ENCODE data around the gene JUP. TPM values are rescaled to one million over a fixed set of nuclear protein-coding genes. Genes with fewer than 3 reads are reported as not detected.

The JUP gene
- total RNA-seq, 1 experiment from 2014 or later = 132 TPM

DNA sequence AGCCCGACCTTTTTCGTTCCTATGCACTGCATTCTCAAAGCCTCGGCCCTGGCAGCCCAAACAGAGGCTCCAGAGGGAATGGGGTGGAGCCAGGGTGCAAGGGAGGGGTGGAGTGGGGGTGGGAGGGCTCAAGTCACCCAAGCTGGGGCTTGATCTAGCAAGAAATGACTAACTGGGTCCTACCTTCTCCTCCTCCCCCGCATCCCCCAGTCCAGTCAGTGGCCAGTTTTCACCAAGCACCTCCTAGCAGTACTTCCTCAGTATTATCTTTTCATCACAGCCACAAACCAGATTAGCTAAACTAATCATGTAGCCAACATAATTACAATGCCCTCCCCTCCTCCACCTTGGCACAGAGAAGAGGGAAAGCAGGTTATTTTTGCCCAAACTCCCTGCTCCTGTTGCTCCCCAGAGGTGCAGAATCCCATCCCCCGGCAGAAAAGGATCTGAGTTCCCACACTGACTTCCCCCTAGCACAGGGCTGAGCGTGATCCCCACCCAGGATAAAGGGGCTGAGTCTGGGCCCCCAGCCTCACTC, 2.2 kb downstream of the JUP start:
- DNase-seq (peak; percentile 66), ATAC-seq (no peak)
- H3K4me2 ChIP-seq (ENCODE audit: low read length) = peak overlapping the region; percentile 94
- ChIA-PET CTCF (no interaction called here), POLR2A (ENCODE audit: unreplicated experiment) (no interaction called here)
- H3K9me3 ChIP-seq (ENCODE audit: low read length) = no peaks in the 10 kb centered on the region
- H4K20me1 ChIP-seq (ENCODE audit: low read length) = peaks cover 41% of the 10 kb centered on the region
- H3K9ac ChIP-seq (ENCODE audit: low read length) = peak overlapping the region; percentile 90
- H3F3A ChIP-seq (ENCODE audit: low read length, unreplicated experiment) = no peaks in the 10 kb centered on the region
- TF ChIP-seq EZH2phosphoT487 (IDR thresholded peaks at IDR 0.05; ENCODE audit: borderline replicate concordance, low read length) (no peak), CTCF (conservative IDR thresholded peaks at IDR 0.05; ENCODE audit: low read depth, low read length) (no peak), EZH2 (IDR thresholded peaks at IDR 0.05; ENCODE audit: low read length, unreplicated experiment) (no peak)
- intact Hi-C loops (cut with micrococcal nuclease) = no loop called here
- H3K4me3 ChIP-seq (ENCODE audit: low read length) = peak overlapping the region; percentile 88
- H3K27me3 ChIP-seq (ENCODE audit: low read length) = no peaks in the 10 kb centered on the region
- H3K9me2 ChIP-seq (replicated peaks; ENCODE audit: low read length) = no peaks in the 10 kb centered on the region
- H3K4me1 ChIP-seq (ENCODE audit: insufficient read depth, low read length) = peaks cover 22% of the 10 kb centered on the region
- no peaks in the 10 kb centered on the region; the same call in 1 of the 2 replicates for H3K36me3 ChIP-seq (ENCODE audit: low read depth, low read length)
- peak overlapping the region; percentile 88 for H3K27ac ChIP-seq (ENCODE audit: low read length)
- H3K79me2 ChIP-seq (ENCODE audit: low read length) = peaks cover 61% of the 10 kb centered on the region
- no peak overlapping the region for H2AFZ ChIP-seq (ENCODE audit: low read length)
- no TSS peak for BruUV-seq (replicated peaks)

DNA sequence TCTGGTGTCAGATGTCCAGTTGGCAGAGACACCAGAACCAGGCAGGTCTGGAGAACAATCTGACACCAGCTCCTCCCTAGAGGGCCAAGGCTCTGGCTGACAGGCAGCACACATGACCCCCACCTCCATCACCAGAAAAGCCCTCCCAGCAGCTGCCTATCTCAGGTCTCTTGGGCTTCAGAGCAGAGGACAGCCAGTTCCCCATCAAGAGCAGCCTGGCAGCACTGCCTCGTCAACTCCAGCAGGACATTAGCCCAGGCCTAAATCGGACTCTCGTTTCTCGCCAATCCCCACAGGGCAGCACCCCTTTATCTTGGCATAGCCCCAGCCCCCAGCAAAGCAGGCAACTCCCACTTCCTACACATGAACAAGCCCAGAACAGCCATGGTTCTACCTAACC, 4.4 kb downstream of the JUP start:
- Histone ChIP-seq H3F3A (ENCODE audit: low read length, unreplicated experiment) (no peaks in the 10 kb centered on the region), H3K4me1 (ENCODE audit: insufficient read depth, low read length) (peaks cover 30% of the 10 kb centered on the region), H2AFZ (ENCODE audit: low read length) (no peak overlapping the region), H3K4me3 (ENCODE audit: low read length) (no peak overlapping the region), H3K9me2 (replicated peaks; ENCODE audit: low read length) (no peaks in the 10 kb centered on the region), H4K20me1 (ENCODE audit: low read length) (peaks cover 44% of the 10 kb centered on the region), H3K27ac (ENCODE audit: low read length) (no peak overlapping the region), H3K9ac (ENCODE audit: low read length) (no peak overlapping the region), H3K9me3 (ENCODE audit: low read length) (no peaks in the 10 kb centered on the region), H3K79me2 (ENCODE audit: low read length) (peaks cover 64% of the 10 kb centered on the region), H3K27me3 (ENCODE audit: low read length) (no peaks in the 10 kb centered on the region), H3K36me3 (ENCODE audit: low read depth, low read length) (no peaks in the 10 kb centered on the region; the same call in 1 of the 2 replicates), H3K4me2 (ENCODE audit: low read length) (no peak overlapping the region)
- DNase-seq = no peak
- CTCF ChIA-PET = no interaction called here
- intact Hi-C loops (cut with micrococcal nuclease) = no loop called here
- no peak for TF ChIP-seq EZH2phosphoT487 (IDR thresholded peaks at IDR 0.05; ENCODE audit: borderline replicate concordance, low read length)
- no peak for TF ChIP-seq CTCF (conservative IDR thresholded peaks at IDR 0.05; ENCODE audit: low read depth, low read length)
- no peak for TF ChIP-seq EZH2 (IDR thresholded peaks at IDR 0.05; ENCODE audit: low read length, unreplicated experiment)
- POLR2A ChIA-PET (ENCODE audit: unreplicated experiment) = no interaction called here
- no peak for ATAC-seq
- no TSS peak for BruUV-seq (replicated peaks)

DNA sequence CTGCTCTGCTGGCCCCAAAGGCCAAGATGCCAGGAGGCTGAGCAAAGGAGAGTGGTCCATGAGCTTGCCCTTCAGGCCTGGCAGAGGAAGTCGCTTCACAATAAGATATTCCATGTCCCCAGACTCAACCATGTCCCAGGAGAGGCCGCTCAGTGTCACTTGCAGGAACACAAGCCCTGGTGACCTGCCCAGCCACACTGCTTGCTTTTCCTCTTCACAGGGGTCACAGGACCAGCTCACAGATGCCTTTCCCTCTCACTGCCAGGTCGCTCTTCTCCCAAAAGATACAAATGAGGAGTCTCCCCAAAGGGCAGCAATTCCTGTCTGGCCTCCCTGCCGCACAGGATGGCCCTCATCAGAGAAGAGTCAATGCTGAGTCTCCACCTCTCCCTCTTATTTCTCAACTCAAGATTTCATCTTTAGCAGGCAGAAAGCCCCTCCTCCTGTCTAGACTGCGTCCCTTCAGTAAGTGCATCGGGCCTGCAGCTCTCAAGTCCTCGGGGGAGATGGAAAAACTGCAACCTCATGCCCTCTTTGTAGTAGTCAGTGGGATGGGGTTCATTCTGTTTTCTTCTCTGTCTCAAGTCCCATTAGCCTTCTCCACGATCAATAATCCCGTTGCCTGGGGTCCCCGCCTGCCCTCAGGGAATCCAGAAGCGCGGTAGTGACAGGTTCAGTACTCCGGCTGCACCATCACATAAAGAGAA, 5.0 kb downstream of the JUP start:
- no TSS peak for BruUV-seq (replicated peaks)
- TF ChIP-seq CTCF (conservative IDR thresholded peaks at IDR 0.05; ENCODE audit: low read depth, low read length) (no peak), EZH2 (IDR thresholded peaks at IDR 0.05; ENCODE audit: low read length, unreplicated experiment) (no peak), EZH2phosphoT487 (IDR thresholded peaks at IDR 0.05; ENCODE audit: borderline replicate concordance, low read length) (no peak)
- no peak overlapping the region for H3K9ac ChIP-seq (ENCODE audit: low read length)
- H3K27ac ChIP-seq (ENCODE audit: low read length) = no peak overlapping the region
- H3K36me3 ChIP-seq (ENCODE audit: low read depth, low read length) = no peaks in the 10 kb centered on the region; the same call in 1 of the 2 replicates
- ChIA-PET CTCF (interaction anchor here (1.0 kb wide), 1 partner anchor 20 kb away, joined by 3 read pairs; no protein-coding TSS in a partner anchor), POLR2A (ENCODE audit: unreplicated experiment) (no interaction called here)
- H3K4me1 ChIP-seq (ENCODE audit: insufficient read depth, low read length) = peaks cover 32% of the 10 kb centered on the region
- H3K4me2 ChIP-seq (ENCODE audit: low read length) = no peak overlapping the region
- H3K4me3 ChIP-seq (ENCODE audit: low read length) = no peak overlapping the region
- intact Hi-C loops (cut with micrococcal nuclease) = no loop called here
- ATAC-seq (no peak), DNase-seq (no peak)
- H4K20me1 ChIP-seq (ENCODE audit: low read length) = peaks cover 47% of the 10 kb centered on the region
- H3K9me2 ChIP-seq (replicated peaks; ENCODE audit: low read length) = no peaks in the 10 kb centered on the region
- no peaks in the 10 kb centered on the region for H3F3A ChIP-seq (ENCODE audit: low read length, unreplicated experiment)
- no peak overlapping the region for H2AFZ ChIP-seq (ENCODE audit: low read length)
- no peaks in the 10 kb centered on the region for H3K27me3 ChIP-seq (ENCODE audit: low read length)
- no peaks in the 10 kb centered on the region for H3K9me3 ChIP-seq (ENCODE audit: low read length)
- peaks cover 64% of the 10 kb centered on the region for H3K79me2 ChIP-seq (ENCODE audit: low read length)
